Measurements from ENCODE around the gene CCDC9.
"Not testable (repeated sequence)": the region's sequence is repeated elsewhere in the genome, so short reads cannot be mapped to it uniquely, and the experiment has no call there.

Gene CCDC9

DNA sequence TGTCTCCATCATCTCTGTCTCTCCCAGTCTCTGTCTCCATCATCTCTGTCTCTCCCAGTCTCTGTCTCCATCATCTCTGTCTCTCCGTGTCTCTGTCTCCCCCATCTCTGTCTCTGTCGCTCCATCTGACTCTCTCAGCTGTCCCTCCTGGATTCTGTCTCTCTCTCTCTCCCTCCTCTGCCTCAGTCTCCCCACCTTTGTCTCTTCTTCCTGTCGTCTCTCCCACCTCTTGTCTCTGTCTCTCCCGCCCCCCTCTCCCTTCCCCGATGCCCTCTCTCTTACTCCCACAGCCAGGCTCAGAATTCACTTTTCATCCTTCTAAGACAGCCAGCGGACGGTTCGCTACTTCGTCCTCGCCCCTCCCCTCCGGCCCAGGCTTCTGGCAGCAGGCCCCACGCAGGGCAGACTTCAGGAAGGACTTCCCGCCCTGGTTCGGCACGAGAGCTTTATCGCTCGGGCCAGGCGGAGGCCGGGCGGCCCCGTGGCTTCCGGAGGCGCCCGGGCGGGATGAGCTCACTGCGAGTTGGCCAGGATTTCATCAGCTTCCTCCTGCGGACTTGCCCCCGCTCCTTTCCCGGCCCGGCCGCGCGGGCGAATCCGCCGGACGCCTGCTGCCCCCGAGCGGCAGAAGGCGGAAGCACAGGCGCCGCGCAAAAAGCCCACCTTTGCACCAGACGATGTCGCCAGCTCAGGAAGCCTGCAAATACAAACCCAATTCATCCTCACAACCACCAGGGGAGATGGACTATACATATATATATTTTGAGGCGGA lies 12.4 kb upstream of the CCDC9 start:
- no peaks in the 10 kb centered on the region for H3K79me2 ChIP-seq (ENCODE audit: low read length)
- peaks cover 34% of the 10 kb centered on the region for H3K4me1 ChIP-seq (ENCODE audit: low read length)
- H2AFZ ChIP-seq (ENCODE audit: low read depth, low read length), result peak overlapping the region; percentile 86; the same call in 1 of the 2 replicates
- peak overlapping the region; percentile 91 for H3K4me2 ChIP-seq (ENCODE audit: low read length)
- TF ChIP-seq EZH2phosphoT487 (IDR thresholded peaks at IDR 0.05; ENCODE audit: low read depth), result no peak
- TF ChIP-seq, protein P1, sequence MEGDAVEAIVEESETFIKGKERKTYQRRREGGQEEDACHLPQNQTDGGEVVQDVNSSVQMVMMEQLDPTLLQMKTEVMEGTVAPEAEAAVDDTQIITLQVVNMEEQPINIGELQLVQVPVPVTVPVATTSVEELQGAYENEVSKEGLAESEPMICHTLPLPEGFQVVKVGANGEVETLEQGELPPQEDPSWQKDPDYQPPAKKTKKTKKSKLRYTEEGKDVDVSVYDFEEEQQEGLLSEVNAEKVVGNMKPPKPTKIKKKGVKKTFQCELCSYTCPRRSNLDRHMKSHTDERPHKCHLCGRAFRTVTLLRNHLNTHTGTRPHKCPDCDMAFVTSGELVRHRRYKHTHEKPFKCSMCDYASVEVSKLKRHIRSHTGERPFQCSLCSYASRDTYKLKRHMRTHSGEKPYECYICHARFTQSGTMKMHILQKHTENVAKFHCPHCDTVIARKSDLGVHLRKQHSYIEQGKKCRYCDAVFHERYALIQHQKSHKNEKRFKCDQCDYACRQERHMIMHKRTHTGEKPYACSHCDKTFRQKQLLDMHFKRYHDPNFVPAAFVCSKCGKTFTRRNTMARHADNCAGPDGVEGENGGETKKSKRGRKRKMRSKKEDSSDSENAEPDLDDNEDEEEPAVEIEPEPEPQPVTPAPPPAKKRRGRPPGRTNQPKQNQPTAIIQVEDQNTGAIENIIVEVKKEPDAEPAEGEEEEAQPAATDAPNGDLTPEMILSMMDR (IDR thresholded peaks at IDR 0.05; ENCODE audit: low read depth, low read length), result peak; percentile 96
- peak overlapping the region; percentile 34 for H3K27ac ChIP-seq (ENCODE audit: low read length)
- H3K9me3 ChIP-seq (ENCODE audit: insufficient read depth, low read length), result no peaks in the 10 kb centered on the region
- no peaks in the 10 kb centered on the region for H3K36me3 ChIP-seq (replicated peaks; ENCODE audit: low read depth, low read length)
- peaks cover 22% of the 10 kb centered on the region for H3K27me3 ChIP-seq (ENCODE audit: low read depth, low read length)
- H3K4me3 ChIP-seq (ENCODE audit: low read length), result peak overlapping the region; percentile 80
- peak overlapping the region; percentile 84 for H3K9ac ChIP-seq (ENCODE audit: low read length)
- H4K20me1 ChIP-seq (ENCODE audit: insufficient read depth, low read length), result no peaks in the 10 kb centered on the region

DNA sequence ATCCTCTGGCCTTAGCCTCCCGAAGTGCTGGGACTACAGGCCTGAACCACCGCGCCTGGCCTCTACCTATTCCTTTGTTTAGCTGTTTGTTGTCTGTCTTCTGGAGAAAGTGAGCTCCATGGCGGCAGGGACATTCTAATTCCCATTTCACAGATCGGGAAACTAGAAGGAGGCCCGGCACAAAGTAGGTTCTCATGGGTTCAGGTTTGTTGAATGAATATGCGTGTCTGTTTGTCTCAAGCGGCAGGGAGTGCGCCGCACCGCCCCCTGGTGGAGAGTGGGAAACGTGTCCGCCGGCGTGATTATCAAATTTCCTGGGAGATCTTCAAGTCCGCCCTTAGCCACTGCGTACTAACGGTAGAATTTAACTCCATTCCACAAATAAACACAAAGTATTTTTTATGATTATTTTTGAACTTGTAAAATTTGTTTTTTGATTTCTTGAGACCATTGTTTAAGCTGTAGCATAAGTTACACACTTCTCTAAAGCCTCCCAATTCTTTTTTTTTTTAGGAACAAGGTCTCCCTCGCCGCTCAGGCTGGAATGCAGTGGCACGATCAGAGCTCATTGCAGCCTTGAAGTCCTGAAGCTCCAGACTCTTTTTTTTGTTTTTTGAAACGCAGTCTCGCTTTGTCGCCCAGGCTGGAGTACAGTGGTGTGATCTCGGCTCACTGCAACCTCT lies 8.9 kb upstream of the CCDC9 start:
- Histone ChIP-seq H2AFZ (ENCODE audit: low read depth, low read length) (no peak overlapping the region), H4K20me1 (ENCODE audit: insufficient read depth, low read length) (no peaks in the 10 kb centered on the region), H3K4me3 (ENCODE audit: low read length) (no peak overlapping the region), H3K9me3 (ENCODE audit: insufficient read depth, low read length) (no peaks in the 10 kb centered on the region), H3K79me2 (ENCODE audit: low read length) (no peaks in the 10 kb centered on the region), H3K9ac (ENCODE audit: low read length) (no peak overlapping the region), H3K4me2 (ENCODE audit: low read length) (no peak overlapping the region), H3K4me1 (ENCODE audit: low read length) (peaks cover 11% of the 10 kb centered on the region; the same call in 1 of the 2 replicates), H3K36me3 (replicated peaks; ENCODE audit: low read depth, low read length) (no peaks in the 10 kb centered on the region), H3K27ac (ENCODE audit: low read length) (no peak overlapping the region), H3K27me3 (ENCODE audit: low read depth, low read length) (no peaks in the 10 kb centered on the region)
- TF ChIP-seq, protein P1 (IDR thresholded peaks at IDR 0.05; ENCODE audit: low read depth, low read length), result peak; percentile 97
- no peak for TF ChIP-seq EZH2phosphoT487 (IDR thresholded peaks at IDR 0.05; ENCODE audit: low read depth)

DNA sequence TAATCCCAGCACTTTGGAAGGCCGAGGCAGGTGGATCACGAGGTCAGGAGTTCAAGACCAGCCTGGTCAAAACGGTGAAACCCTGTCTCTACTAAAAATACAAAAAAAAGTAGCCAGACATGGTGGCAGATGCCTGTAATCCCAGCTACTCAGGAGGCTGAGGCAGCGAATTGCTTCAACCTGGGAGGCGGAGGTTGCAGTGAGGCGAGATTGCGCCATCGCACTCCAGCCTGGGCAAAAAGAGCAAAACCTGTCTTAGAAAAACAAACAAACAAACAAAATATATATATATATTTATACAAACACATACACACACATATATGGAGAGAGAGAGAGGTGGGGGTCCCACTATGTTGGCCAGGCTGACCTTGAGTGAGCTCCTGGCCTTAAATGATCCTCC lies 3.3 kb upstream of the CCDC9 start:
- not testable (repeated sequence) for H3K79me2 ChIP-seq (ENCODE audit: low read length); H3K9ac ChIP-seq (ENCODE audit: low read length); H3K4me3 ChIP-seq (ENCODE audit: low read length); H3K27me3 ChIP-seq (ENCODE audit: low read depth, low read length); H2AFZ ChIP-seq (ENCODE audit: low read depth, low read length); H4K20me1 ChIP-seq (ENCODE audit: insufficient read depth, low read length); H3K4me1 ChIP-seq (ENCODE audit: low read length); H3K9me3 ChIP-seq (ENCODE audit: insufficient read depth, low read length); H3K27ac ChIP-seq (ENCODE audit: low read length); H3K36me3 ChIP-seq (replicated peaks; ENCODE audit: low read depth, low read length); H3K4me2 ChIP-seq (ENCODE audit: low read length)

DNA sequence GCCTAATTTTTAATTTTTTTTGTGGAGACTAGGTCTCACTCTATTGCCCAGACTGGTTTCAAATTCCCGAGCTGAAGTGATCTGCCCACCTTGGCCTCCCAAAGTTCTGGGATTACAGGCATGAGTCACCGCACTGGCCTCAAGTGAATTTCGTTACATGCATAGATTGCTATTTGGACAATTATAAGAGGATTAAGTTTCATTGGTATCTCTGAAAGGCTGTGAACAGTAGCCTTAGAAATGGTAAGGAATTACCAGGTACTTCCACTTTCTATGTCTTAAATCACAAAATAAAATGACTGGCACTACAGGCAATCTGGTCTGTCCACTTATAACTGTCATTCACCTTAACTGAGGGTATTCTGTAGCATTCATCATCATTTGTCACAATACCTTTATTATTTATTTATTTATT lies 2.9 kb upstream of the CCDC9 start:
- H3K36me3 ChIP-seq (replicated peaks; ENCODE audit: low read depth, low read length), result peaks cover 1% of the 10 kb centered on the region
- H3K4me3 ChIP-seq (ENCODE audit: low read length), result no peak overlapping the region
- peaks cover 8% of the 10 kb centered on the region for H3K79me2 ChIP-seq (ENCODE audit: low read length)
- H2AFZ ChIP-seq (ENCODE audit: low read depth, low read length), result no peak overlapping the region
- no peak overlapping the region for H3K9ac ChIP-seq (ENCODE audit: low read length)
- H3K4me1 ChIP-seq (ENCODE audit: low read length), result peaks cover 8% of the 10 kb centered on the region
- no peaks in the 10 kb centered on the region for H3K27me3 ChIP-seq (ENCODE audit: low read depth, low read length)
- TF ChIP-seq EZH2phosphoT487 (IDR thresholded peaks at IDR 0.05; ENCODE audit: low read depth), result no peak
- TF ChIP-seq, protein P1 (IDR thresholded peaks at IDR 0.05; ENCODE audit: low read depth, low read length), result no peak
- no peaks in the 10 kb centered on the region for H3K9me3 ChIP-seq (ENCODE audit: insufficient read depth, low read length)
- 0 out of 2 replicates have a peak, but pooled peaks cover 4% of the 10 kb centered on the region for H4K20me1 ChIP-seq (ENCODE audit: insufficient read depth, low read length)
- no peak overlapping the region for H3K4me2 ChIP-seq (ENCODE audit: low read length)
- no peak overlapping the region for H3K27ac ChIP-seq (ENCODE audit: low read length)

Measured in OCI-LY3 (cell line).